ENCODE measurements around the gene ZNF280B. TPM values are rescaled to one million over a fixed set of nuclear protein-coding genes. Genes with fewer than 3 reads are reported as not detected.

The ZNF280B gene
- total and polyA plus RNA-seq, 2 experiments from 2014 or later, result 5.5 to 6.7 TPM

DNA sequence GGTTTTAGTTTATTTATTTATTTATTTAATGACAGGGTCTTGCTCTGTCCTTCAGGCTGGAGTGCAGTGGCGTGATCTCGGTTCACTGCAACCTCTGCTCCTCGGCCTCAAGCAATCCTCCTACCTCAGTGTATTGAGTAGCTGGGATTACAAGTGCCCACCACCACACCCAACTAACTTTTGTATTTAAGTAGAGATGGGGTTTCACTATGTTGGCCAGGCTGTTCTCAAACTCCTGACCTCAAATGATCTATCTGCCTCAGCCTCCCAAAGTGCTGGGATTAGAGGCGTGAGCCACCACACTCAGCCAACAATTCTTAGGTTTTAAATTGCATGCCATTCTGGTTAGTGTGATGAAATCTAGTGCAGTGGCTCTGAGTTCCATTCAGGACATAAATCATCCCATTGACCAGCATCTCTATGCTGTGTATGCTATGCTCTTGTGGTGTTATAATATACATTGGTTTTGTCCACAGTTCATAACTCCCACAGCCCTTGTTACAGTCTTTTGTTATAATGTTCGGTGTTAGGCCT lies 28.5 kb downstream of the ZNF280B start:
- Histone ChIP-seq H3K4me3 (no peak overlapping the region), H3K79me2 (replicated peaks; ENCODE audit: insufficient read depth) (no peaks in the 10 kb centered on the region), H3K9me2 (ENCODE audit: insufficient read depth) (no peaks in the 10 kb centered on the region), H3F3A (replicated peaks; ENCODE audit: low read depth) (no peaks in the 10 kb centered on the region), H3K4me1 (ENCODE audit: insufficient read depth) (no peaks in the 10 kb centered on the region), H3K36me3 (ENCODE audit: insufficient read depth) (no peaks in the 10 kb centered on the region), H2AFZ (no peak overlapping the region), H4K20me1 (replicated peaks; ENCODE audit: insufficient read depth) (no peaks in the 10 kb centered on the region; the same call in 1 of the 2 replicates), H3K27me3 (ENCODE audit: insufficient read depth) (peaks cover 95% of the 10 kb centered on the region), H3K27ac (ENCODE audit: low read depth) (no peak overlapping the region), H3K4me2 (no peak overlapping the region)
- TF ChIP-seq POLR2AphosphoS5 (IDR thresholded peaks at IDR 0.05; ENCODE audit: low read depth) (no peak), REST (IDR thresholded peaks at IDR 0.05; ENCODE audit: unreplicated experiment) (no peak), ZNF331 (CRISPR knock-in tag; IDR thresholded peaks at IDR 0.05; ENCODE audit: low read depth) (no peak), STAT1 (IDR thresholded peaks at IDR 0.05; ENCODE audit: unreplicated experiment) (no peak), ZNF114 (CRISPR knock-in tag; IDR thresholded peaks at IDR 0.05) (no peak)
- Mint-ChIP-seq H3K4me1 (no peaks in the 10 kb centered on the region), H3K27ac (no peak overlapping the region), H3K36me3 (ENCODE audit: low read depth) (no peaks in the 10 kb centered on the region), H3K27me3 (ENCODE audit: insufficient read depth, low read depth, poor library complexity) (peaks cover 24% of the 10 kb centered on the region), H3K4me3 (no peak overlapping the region), H3K9me3 (no peaks in the 10 kb centered on the region; the same call in 2 of the 3 replicates)
- DNase-seq (ENCODE audit: low spot score) (no peak), ATAC-seq (no peak)

DNA sequence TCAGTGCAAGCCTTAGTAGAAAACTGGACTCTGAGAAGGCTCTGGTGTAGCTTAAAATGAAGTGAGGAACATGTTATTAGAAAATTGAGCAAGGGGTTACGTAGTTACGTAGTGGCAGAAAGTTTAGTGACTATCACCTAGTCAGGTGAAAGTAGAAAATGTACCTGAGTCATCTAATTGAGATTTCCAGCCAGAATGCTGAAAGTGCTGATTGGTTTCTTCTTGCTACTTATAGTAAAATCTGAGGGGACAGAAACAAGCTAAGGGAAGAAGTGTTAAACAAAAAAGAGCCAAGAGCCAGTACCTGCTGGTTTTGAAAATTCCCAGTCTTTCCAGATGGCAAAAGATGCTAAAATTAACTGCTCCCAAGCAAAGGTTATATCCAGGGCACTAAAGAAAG lies 29.4 kb downstream of the ZNF280B start:
- DNase-seq (ENCODE audit: low spot score) (no peak), ATAC-seq (no peak)
- no peaks in the 10 kb centered on the region for H3K36me3 Mint-ChIP-seq (ENCODE audit: low read depth)
- no peaks in the 10 kb centered on the region for H3K9me2 ChIP-seq (ENCODE audit: insufficient read depth)
- H3K4me2 ChIP-seq, result no peak overlapping the region
- no peak overlapping the region for H3K4me3 ChIP-seq
- no peaks in the 10 kb centered on the region for H3F3A ChIP-seq (replicated peaks; ENCODE audit: low read depth)
- H3K27ac Mint-ChIP-seq, result no peak overlapping the region
- H3K4me3 Mint-ChIP-seq, result no peak overlapping the region
- peaks cover 95% of the 10 kb centered on the region for H3K27me3 ChIP-seq (ENCODE audit: insufficient read depth)
- no peaks in the 10 kb centered on the region for H3K79me2 ChIP-seq (replicated peaks; ENCODE audit: insufficient read depth)
- H3K9me3 Mint-ChIP-seq, result no peaks in the 10 kb centered on the region; the same call in 2 of the 3 replicates
- H3K27me3 Mint-ChIP-seq (ENCODE audit: insufficient read depth, low read depth, poor library complexity), result peaks cover 26% of the 10 kb centered on the region
- H3K4me1 Mint-ChIP-seq, result peaks cover 8% of the 10 kb centered on the region; the same call in 2 of the 3 replicates
- no peak overlapping the region for H3K27ac ChIP-seq (ENCODE audit: low read depth)
- H2AFZ ChIP-seq, result no peak overlapping the region
- no peaks in the 10 kb centered on the region for H3K36me3 ChIP-seq (ENCODE audit: insufficient read depth)
- peaks cover 8% of the 10 kb centered on the region for H3K4me1 ChIP-seq (ENCODE audit: insufficient read depth)
- H4K20me1 ChIP-seq (replicated peaks; ENCODE audit: insufficient read depth), result no peaks in the 10 kb centered on the region; the same call in 1 of the 2 replicates
- TF ChIP-seq EZH2phosphoT487 (IDR thresholded peaks at IDR 0.05; ENCODE audit: unreplicated experiment) (no peak), STAT1 (IDR thresholded peaks at IDR 0.05; ENCODE audit: unreplicated experiment) (no peak), CREB1 (CRISPR knock-in tag; IDR thresholded peaks at IDR 0.05; ENCODE audit: low read depth) (no peak)
- TF ChIP-seq, protein P1, sequence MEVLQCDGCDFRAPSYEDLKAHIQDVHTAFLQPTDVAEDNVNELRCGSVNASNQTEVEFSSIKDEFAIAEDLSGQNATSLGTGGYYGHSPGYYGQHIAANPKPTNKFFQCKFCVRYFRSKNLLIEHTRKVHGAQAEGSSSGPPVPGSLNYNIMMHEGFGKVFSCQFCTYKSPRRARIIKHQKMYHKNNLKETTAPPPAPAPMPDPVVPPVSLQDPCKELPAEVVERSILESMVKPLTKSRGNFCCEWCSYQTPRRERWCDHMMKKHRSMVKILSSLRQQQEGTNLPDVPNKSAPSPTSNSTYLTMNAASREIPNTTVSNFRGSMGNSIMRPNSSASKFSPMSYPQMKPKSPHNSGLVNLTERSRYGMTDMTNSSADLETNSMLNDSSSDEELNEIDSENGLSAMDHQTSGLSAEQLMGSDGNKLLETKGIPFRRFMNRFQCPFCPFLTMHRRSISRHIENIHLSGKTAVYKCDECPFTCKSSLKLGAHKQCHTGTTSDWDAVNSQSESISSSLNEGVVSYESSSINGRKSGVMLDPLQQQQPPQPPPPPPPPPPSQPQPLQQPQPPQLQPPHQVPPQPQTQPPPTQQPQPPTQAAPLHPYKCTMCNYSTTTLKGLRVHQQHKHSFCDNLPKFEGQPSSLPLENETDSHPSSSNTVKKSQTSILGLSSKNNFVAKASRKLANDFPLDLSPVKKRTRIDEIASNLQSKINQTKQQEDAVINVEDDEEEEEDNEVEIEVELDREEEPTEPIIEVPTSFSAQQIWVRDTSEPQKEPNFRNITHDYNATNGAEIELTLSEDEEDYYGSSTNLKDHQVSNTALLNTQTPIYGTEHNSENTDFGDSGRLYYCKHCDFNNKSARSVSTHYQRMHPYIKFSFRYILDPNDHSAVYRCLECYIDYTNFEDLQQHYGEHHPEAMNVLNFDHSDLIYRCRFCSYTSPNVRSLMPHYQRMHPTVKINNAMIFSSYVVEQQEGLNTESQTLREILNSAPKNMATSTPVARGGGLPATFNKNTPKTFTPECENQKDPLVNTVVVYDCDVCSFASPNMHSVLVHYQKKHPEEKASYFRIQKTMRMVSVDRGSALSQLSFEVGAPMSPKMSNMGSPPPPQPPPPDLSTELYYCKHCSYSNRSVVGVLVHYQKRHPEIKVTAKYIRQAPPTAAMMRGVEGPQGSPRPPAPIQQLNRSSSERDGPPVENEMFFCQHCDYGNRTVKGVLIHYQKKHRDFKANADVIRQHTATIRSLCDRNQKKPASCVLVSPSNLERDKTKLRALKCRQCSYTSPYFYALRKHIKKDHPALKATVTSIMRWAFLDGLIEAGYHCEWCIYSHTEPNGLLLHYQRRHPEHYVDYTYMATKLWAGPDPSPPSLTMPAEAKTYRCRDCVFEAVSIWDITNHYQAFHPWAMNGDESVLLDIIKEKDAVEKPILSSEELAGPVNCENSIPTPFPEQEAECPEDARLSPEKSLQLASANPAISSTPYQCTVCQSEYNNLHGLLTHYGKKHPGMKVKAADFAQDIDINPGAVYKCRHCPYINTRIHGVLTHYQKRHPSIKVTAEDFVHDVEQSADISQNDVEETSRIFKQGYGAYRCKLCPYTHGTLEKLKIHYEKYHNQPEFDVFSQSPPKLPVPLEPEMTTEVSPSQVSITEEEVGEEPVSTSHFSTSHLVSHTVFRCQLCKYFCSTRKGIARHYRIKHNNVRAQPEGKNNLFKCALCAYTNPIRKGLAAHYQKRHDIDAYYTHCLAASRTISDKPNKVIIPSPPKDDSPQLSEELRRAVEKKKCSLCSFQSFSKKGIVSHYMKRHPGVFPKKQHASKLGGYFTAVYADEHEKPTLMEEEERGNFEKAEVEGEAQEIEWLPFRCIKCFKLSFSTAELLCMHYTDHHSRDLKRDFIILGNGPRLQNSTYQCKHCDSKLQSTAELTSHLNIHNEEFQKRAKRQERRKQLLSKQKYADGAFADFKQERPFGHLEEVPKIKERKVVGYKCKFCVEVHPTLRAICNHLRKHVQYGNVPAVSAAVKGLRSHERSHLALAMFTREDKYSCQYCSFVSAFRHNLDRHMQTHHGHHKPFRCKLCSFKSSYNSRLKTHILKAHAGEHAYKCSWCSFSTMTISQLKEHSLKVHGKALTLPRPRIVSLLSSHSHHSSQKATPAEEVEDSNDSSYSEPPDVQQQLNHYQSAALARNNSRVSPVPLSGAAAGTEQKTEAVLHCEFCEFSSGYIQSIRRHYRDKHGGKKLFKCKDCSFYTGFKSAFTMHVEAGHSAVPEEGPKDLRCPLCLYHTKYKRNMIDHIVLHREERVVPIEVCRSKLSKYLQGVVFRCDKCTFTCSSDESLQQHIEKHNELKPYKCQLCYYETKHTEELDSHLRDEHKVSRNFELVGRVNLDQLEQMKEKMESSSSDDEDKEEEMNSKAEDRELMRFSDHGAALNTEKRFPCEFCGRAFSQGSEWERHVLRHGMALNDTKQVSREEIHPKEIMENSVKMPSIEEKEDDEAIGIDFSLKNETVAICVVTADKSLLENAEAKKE (CRISPR knock-in tag; IDR thresholded peaks at IDR 0.05), result no peak
- TF ChIP-seq, protein P2, sequence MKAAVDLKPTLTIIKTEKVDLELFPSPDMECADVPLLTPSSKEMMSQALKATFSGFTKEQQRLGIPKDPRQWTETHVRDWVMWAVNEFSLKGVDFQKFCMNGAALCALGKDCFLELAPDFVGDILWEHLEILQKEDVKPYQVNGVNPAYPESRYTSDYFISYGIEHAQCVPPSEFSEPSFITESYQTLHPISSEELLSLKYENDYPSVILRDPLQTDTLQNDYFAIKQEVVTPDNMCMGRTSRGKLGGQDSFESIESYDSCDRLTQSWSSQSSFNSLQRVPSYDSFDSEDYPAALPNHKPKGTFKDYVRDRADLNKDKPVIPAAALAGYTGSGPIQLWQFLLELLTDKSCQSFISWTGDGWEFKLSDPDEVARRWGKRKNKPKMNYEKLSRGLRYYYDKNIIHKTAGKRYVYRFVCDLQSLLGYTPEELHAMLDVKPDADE (IDR thresholded peaks at IDR 0.05), result no peak

Measured in GM23338 (cell line).